Measurements from ENCODE around the gene CAMTA1.

The CAMTA1 gene

GRCh38 chr1:7399514-7400125 is 614.4 kb downstream of the CAMTA1 start:
- no peak for TF ChIP-seq CTCF (IDR thresholded peaks at IDR 0.05; ENCODE audit: borderline replicate concordance, control extremely low read depth, extremely low read depth, insufficient read depth, missing control alignments)
- in situ Hi-C loops (cut with MboI; ENCODE audit: low sequenced_read_pairs, unreplicated experiment) = no loop called here

GRCh38 chr1:7400566-7400965 is 615.3 kb downstream of the CAMTA1 start:
- no peak for DNase-seq (ENCODE audit: low spot score)
- TF ChIP-seq CTCF (IDR thresholded peaks at IDR 0.05; ENCODE audit: borderline replicate concordance, control extremely low read depth, extremely low read depth, insufficient read depth, missing control alignments) = no peak
- in situ Hi-C loops (cut with MboI; ENCODE audit: low sequenced_read_pairs, unreplicated experiment) = no loop called here

More at GRCh38 chr1:7399514-7400125, 614.4 kb downstream of the CAMTA1 start:
- DNase-seq (ENCODE audit: low spot score) = no peak

GRCh38 chr1:7401814-7402547 is 616.7 kb downstream of the CAMTA1 start:
- DNase-seq (ENCODE audit: low spot score) = no peak
- in situ Hi-C loops (cut with MboI; ENCODE audit: low sequenced_read_pairs, unreplicated experiment) = no loop called here
- no peak for TF ChIP-seq CTCF (IDR thresholded peaks at IDR 0.05; ENCODE audit: borderline replicate concordance, control extremely low read depth, extremely low read depth, insufficient read depth, missing control alignments)

GRCh38 chr1:7402548-7402850 is 617.2 kb downstream of the CAMTA1 start:
- no peak for TF ChIP-seq CTCF (IDR thresholded peaks at IDR 0.05; ENCODE audit: borderline replicate concordance, control extremely low read depth, extremely low read depth, insufficient read depth, missing control alignments)
- DNase-seq (ENCODE audit: low spot score) = peak; percentile 6
- in situ Hi-C loops (cut with MboI; ENCODE audit: low sequenced_read_pairs, unreplicated experiment) = no loop called here

- TF ChIP-seq CTCF (IDR thresholded peaks at IDR 0.05; ENCODE audit: borderline replicate concordance, control extremely low read depth, extremely low read depth, insufficient read depth, missing control alignments) = no peak
- peak; percentile 64 for DNase-seq (ENCODE audit: low spot score)
- in situ Hi-C loops (cut with MboI; ENCODE audit: low sequenced_read_pairs, unreplicated experiment) = no loop called here
These were observed 618.2 kb downstream of the CAMTA1 start for GRCh38 chr1:7403265-7404045.

GRCh38 chr1:7404046-7404742 is 618.9 kb downstream of the CAMTA1 start:
- TF ChIP-seq CTCF (IDR thresholded peaks at IDR 0.05; ENCODE audit: borderline replicate concordance, control extremely low read depth, extremely low read depth, insufficient read depth, missing control alignments) = no peak
- in situ Hi-C loops (cut with MboI; ENCODE audit: low sequenced_read_pairs, unreplicated experiment) = no loop called here
- DNase-seq (ENCODE audit: low spot score) = peak; percentile 6
